ENCODE results near the gene CDK5RAP1. TPM values are rescaled to one million over a fixed set of nuclear protein-coding genes. Genes with fewer than 3 reads are reported as not detected.

Gene CDK5RAP1
- total RNA-seq, 2 donors from 2014 or later: 37.1 to 59.6 TPM

- no peaks in the 10 kb centered on the region for H3K4me1 Mint-ChIP-seq (ENCODE audit: low read depth in 2 of 2)
- H3K27me3 Mint-ChIP-seq: no peaks in the 10 kb centered on the region
- ATAC-seq (no peak), DNase-seq (ENCODE audit: low spot score) (no peak)
- H3K27ac Mint-ChIP-seq: no peak overlapping the region
- no peaks in the 10 kb centered on the region for H3K36me3 Mint-ChIP-seq
- no peaks in the 10 kb centered on the region for H3K9me3 Mint-ChIP-seq
- H3K4me3 Mint-ChIP-seq: no peak overlapping the region
Measured at GRCh38 chr20:33343521-33343920, 57.8 kb downstream of the CDK5RAP1 start.

- Mint-ChIP-seq H3K27ac (no peak overlapping the region), H3K9me3 (no peaks in the 10 kb centered on the region), H3K4me1 (ENCODE audit: low read depth in 2 of 2) (peaks cover 0 to 2% of the 10 kb centered on the region in 2 donors), H3K36me3 (no peaks in the 10 kb centered on the region), H3K4me3 (no peak overlapping the region), H3K27me3 (no peaks in the 10 kb centered on the region)
- no peak for ATAC-seq
- DNase-seq (ENCODE audit: low spot score): no peak
Measured at GRCh38 chr20:33339515-33340058, 61.7 kb downstream of the CDK5RAP1 start.

DNA sequence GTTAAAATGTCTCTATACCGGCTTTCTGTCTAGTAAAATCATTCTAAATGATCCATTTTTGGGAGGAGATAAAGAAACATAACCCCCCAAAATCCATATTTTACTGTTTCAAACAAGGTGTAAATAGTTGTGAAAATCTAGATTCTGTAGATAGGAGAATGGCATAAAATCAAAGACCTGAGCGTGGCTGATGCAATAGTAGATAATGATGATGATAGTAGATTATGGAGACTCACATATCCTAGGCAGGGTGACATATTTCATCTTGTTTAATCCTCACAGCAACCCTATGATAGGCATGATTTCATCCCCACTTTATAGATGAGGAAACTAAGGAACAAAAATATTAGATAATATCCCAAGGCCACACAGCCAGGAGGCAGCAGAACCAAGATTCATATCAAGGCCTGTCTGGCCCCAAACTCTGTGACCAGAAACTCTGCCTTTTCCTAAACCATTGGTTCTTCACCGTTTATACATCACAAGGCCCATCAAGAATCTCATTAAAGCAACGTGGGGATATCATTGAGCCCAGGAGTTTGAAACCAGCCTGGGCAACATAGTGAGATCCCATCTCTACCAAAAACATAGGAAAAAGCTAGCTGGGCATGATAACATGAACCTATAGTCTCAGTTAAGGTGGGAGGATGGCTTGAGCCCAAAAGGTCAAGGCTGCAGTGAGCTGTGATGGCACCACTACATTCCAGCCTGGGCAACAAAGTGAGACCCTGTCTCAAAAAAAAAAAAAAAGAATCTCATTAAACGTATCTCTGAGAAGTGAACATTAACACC is 62.7 kb downstream of the CDK5RAP1 start:
- Mint-ChIP-seq H3K9me3 (no peaks in the 10 kb centered on the region), H3K4me3 (no peak overlapping the region), H3K36me3 (no peaks in the 10 kb centered on the region), H3K27me3 (peaks cover 0 to 4% of the 10 kb centered on the region in 2 donors), H3K4me1 (ENCODE audit: low read depth in 2 of 2) (peaks cover 0 to 2% of the 10 kb centered on the region in 2 donors), H3K27ac (no peak overlapping the region)
- no peak for DNase-seq (ENCODE audit: low spot score)
- ATAC-seq: no peak

- Mint-ChIP-seq H3K36me3 (no peaks in the 10 kb centered on the region), H3K4me3 (no peak overlapping the region)
- ATAC-seq: no peak
Measured at GRCh38 chr20:33337531-33338165, 63.7 kb downstream of the CDK5RAP1 start.

DNA sequence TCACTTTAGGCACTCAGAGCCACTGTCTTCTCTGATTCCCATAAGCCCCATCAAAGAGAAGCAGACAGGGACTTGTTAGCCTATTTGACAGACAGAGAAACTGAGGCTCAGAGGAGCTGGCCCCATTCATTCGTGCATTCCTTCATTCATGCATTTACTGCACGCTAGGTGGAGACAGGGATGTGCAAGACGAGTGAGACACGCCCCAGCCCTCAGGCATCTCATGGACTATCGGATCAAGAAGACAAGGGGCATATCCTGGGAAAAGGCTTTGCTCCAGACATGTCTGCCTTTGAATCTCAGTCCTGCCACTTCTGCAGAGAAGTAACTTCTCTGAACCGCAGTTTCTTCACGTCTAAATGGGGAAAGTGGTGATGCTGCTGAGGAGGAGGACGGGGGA is 64.2 kb downstream of the CDK5RAP1 start:
- Mint-ChIP-seq H3K27ac (no peak overlapping the region), H3K9me3 (no peaks in the 10 kb centered on the region), H3K36me3 (no peaks in the 10 kb centered on the region), H3K27me3 (peaks cover 0 to 6% of the 10 kb centered on the region in 2 donors), H3K4me1 (ENCODE audit: low read depth in 2 of 2) (peaks cover 0 to 2% of the 10 kb centered on the region in 2 donors), H3K4me3 (no peak overlapping the region)
- DNase-seq (ENCODE audit: low spot score) (no peak), ATAC-seq (no peak)

More at GRCh38 chr20:33337531-33338165, 63.7 kb downstream of the CDK5RAP1 start:
- Mint-ChIP-seq H3K9me3 (no peaks in the 10 kb centered on the region), H3K27ac (no peak overlapping the region), H3K4me1 (ENCODE audit: low read depth in 2 of 2) (peaks cover 0 to 2% of the 10 kb centered on the region in 2 donors), H3K27me3 (peaks cover 0 to 4% of the 10 kb centered on the region in 2 donors)
- DNase-seq (ENCODE audit: low spot score): no peak

DNA sequence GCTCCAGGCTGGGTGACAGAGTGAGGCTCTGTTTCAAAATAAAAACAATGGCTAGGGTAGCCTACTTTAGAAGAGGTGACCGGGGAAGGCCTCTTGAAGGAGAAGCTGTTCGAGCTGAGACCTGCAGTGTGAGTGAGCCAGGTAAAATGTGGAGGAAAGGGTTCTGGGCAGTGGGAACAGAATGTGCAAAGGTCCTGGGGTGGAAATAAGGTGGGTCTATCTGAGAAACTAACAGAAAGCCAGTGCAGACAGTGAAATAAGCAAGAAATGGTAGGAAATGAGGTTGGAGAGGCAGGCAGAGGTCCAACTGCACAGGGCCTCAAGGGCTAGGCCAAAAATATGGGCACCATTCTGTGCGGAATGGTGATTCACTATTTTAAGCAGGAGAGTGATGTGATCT is 64.9 kb downstream of the CDK5RAP1 start:
- H3K4me3 Mint-ChIP-seq: no peak overlapping the region
- DNase-seq (ENCODE audit: low spot score) (no peak), ATAC-seq (no peak)
- peaks cover 0 to 6% of the 10 kb centered on the region in 2 donors for H3K27me3 Mint-ChIP-seq
- no peak overlapping the region for H3K27ac Mint-ChIP-seq
- H3K9me3 Mint-ChIP-seq: no peaks in the 10 kb centered on the region
- H3K36me3 Mint-ChIP-seq: no peaks in the 10 kb centered on the region
- H3K4me1 Mint-ChIP-seq (ENCODE audit: low read depth in 2 of 2): peaks cover 0 to 2% of the 10 kb centered on the region in 2 donors

DNA sequence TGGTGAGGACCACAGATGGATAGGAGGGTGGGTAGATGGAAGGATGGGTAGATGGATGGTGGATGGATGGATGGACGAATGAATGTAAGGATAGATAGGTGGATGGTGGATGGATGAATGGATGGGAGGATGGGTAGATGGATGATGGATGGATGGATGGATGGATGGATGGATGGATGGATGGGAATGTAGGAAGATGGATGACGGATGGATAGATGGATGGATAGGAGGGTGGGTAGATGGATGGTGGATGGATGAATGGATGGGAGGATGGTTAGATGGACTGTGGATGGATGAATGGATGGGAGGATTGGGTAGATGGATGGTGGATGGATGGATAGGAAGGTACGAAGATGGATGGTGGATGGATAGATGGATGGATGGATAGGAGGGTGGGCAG is 67.2 kb downstream of the CDK5RAP1 start:
- no peak overlapping the region for H3K27ac Mint-ChIP-seq
- H3K36me3 Mint-ChIP-seq: no peaks in the 10 kb centered on the region
- peaks cover 0 to 6% of the 10 kb centered on the region in 2 donors for H3K27me3 Mint-ChIP-seq
- ATAC-seq (no peak), DNase-seq (ENCODE audit: low spot score) (no peak)
- H3K4me1 Mint-ChIP-seq (ENCODE audit: low read depth in 2 of 2): peaks cover 0 to 2% of the 10 kb centered on the region in 2 donors
- no peak overlapping the region for H3K4me3 Mint-ChIP-seq
- no peaks in the 10 kb centered on the region for H3K9me3 Mint-ChIP-seq

GRCh38 chr20:33333616-33334015 is 67.7 kb downstream of the CDK5RAP1 start:
- H3K27ac Mint-ChIP-seq: no peak overlapping the region
- no peaks in the 10 kb centered on the region for H3K9me3 Mint-ChIP-seq
- peaks cover 0 to 6% of the 10 kb centered on the region in 2 donors for H3K27me3 Mint-ChIP-seq
- peaks cover 0 to 2% of the 10 kb centered on the region in 2 donors for H3K4me1 Mint-ChIP-seq (ENCODE audit: low read depth in 2 of 2)
- no peaks in the 10 kb centered on the region for H3K36me3 Mint-ChIP-seq
- ATAC-seq: no peak
- no peak for DNase-seq (ENCODE audit: low spot score)
- H3K4me3 Mint-ChIP-seq: no peak overlapping the region

- ATAC-seq: no peak
- Mint-ChIP-seq H3K27ac (no peak overlapping the region), H3K27me3 (peaks cover 0 to 7% of the 10 kb centered on the region in 2 donors), H3K9me3 (no peaks in the 10 kb centered on the region), H3K36me3 (no peaks in the 10 kb centered on the region), H3K4me3 (no peak overlapping the region), H3K4me1 (ENCODE audit: low read depth in 2 of 2) (peaks cover 0 to 2% of the 10 kb centered on the region in 2 donors)
- DNase-seq (ENCODE audit: low spot score): no peak
Measured at GRCh38 chr20:33332905-33333456, 68.3 kb downstream of the CDK5RAP1 start.

GRCh38 chr20:33328157-33329137 is 72.9 kb downstream of the CDK5RAP1 start:
- DNase-seq (ENCODE audit: low spot score) (no peak), ATAC-seq (no peak)
- no peak overlapping the region for H3K4me3 Mint-ChIP-seq
- no peaks in the 10 kb centered on the region for H3K9me3 Mint-ChIP-seq
- H3K27ac Mint-ChIP-seq: no peak overlapping the region
- no peaks in the 10 kb centered on the region for H3K4me1 Mint-ChIP-seq (ENCODE audit: low read depth in 2 of 2)
- peaks cover 0 to 4% of the 10 kb centered on the region in 2 donors for H3K27me3 Mint-ChIP-seq
- no peaks in the 10 kb centered on the region for H3K36me3 Mint-ChIP-seq

DNA sequence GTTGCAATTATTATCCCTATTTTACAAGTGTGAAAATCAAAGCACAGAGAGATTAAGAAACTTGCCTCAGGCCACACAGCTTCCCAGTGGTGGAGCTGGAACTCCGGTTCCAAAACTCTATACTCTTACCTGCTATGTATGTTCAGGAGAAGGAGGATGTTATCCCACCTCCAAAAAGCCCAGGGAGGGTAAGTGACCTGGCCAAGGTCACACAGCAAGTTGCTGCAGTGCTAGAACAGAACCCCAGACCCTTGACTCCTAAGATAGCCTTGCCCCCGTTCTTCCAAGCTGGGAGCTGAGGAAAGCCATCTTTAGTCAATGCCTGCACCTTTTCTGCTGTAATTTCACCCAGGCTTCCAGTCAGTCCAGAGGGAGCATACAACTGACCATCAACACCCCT is 76.0 kb downstream of the CDK5RAP1 start:
- Mint-ChIP-seq H3K27me3 (peaks cover 0 to 2% of the 10 kb centered on the region in 2 donors), H3K4me1 (ENCODE audit: low read depth in 2 of 2) (no peaks in the 10 kb centered on the region), H3K4me3 (no peak overlapping the region), H3K36me3 (no peaks in the 10 kb centered on the region), H3K27ac (no peak overlapping the region), H3K9me3 (no peaks in the 10 kb centered on the region)
- ATAC-seq (no peak), DNase-seq (ENCODE audit: low spot score) (no peak)

GRCh38 chr20:33323236-33323635 is 78.1 kb downstream of the CDK5RAP1 start:
- ATAC-seq: no peak
- no peaks in the 10 kb centered on the region for H3K36me3 Mint-ChIP-seq
- DNase-seq (ENCODE audit: low spot score): no peak
- peaks cover 0 to 2% of the 10 kb centered on the region in 2 donors for H3K27me3 Mint-ChIP-seq
- H3K4me3 Mint-ChIP-seq: no peak overlapping the region
- H3K4me1 Mint-ChIP-seq (ENCODE audit: low read depth in 2 of 2): no peaks in the 10 kb centered on the region
- no peaks in the 10 kb centered on the region for H3K9me3 Mint-ChIP-seq
- H3K27ac Mint-ChIP-seq: no peak overlapping the region

DNA sequence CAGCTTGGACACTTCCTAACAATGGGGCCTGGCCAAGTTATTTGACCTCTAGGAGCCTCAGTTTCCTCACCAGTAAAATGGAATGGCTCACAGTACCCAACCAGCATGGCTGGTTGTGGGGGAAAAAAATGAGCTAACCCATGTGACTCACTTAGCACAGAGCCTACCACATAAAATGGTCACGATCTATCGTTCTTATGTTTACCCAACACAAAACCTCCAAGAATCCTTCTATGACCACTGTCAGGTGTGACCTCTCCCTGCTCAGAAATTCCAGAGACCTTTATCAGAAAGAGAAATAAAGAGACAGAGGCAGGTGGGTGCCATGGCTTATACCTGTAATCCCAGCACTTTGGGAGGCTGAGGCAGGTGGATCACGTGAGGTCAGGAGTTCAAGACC is 78.9 kb downstream of the CDK5RAP1 start:
- H3K4me3 Mint-ChIP-seq: no peak overlapping the region
- DNase-seq (ENCODE audit: low spot score): no peak
- H3K27me3 Mint-ChIP-seq: no peaks in the 10 kb centered on the region
- no peak for ATAC-seq
- H3K9me3 Mint-ChIP-seq: no peaks in the 10 kb centered on the region
- no peaks in the 10 kb centered on the region for H3K36me3 Mint-ChIP-seq
- no peaks in the 10 kb centered on the region for H3K4me1 Mint-ChIP-seq (ENCODE audit: low read depth in 2 of 2)
- H3K27ac Mint-ChIP-seq: no peak overlapping the region

Data from natural killer cell treated with Interleukin-12 subunit alpha and Interleukin-12 subunit beta and Interleukin-15 and Interleukin-18, amount 100 ng/mL, for 72 hours (primary cell).